RKO (cell line): ENCODE data around the gene UNC5A.

Experiments
- DNase-seq: peaks from one replicate; pipeline ENCODE4 v3.0.0-alpha.2; 2016; ENCODE audit warnings: low spot score

The UNC5A gene

GRCh38 chr5:176781638-176782570 is 28.5 kb upstream of the UNC5A start:
- no peak for DNase-seq

GRCh38 chr5:176784218-176785165 is 25.9 kb upstream of the UNC5A start:
- peak; percentile 72 for DNase-seq

- DNase-seq, result no peak
Measured at GRCh38 chr5:176785184-176786145, 24.9 kb upstream of the UNC5A start.

- DNase-seq, result no peak
Measured at GRCh38 chr5:176787676-176788075, 22.7 kb upstream of the UNC5A start.

GRCh38 chr5:176788091-176788490 is 22.3 kb upstream of the UNC5A start:
- no peak for DNase-seq

- DNase-seq, result no peak
Measured at GRCh38 chr5:176788941-176789872, 21.2 kb upstream of the UNC5A start.

GRCh38 chr5:176789873-176790615 is 20.3 kb upstream of the UNC5A start:
- DNase-seq, result peak; percentile 67

- no peak for DNase-seq
Measured at GRCh38 chr5:176790941-176791340, 19.4 kb upstream of the UNC5A start.

GRCh38 chr5:176792655-176793342 is 17.6 kb upstream of the UNC5A start:
- no peak for DNase-seq

GRCh38 chr5:176793343-176793699 is 17.0 kb upstream of the UNC5A start:
- DNase-seq, result no peak

- no peak for DNase-seq
Measured at GRCh38 chr5:176793736-176794135, 16.6 kb upstream of the UNC5A start.

GRCh38 chr5:176794509-176794908 is 15.8 kb upstream of the UNC5A start:
- DNase-seq, result no peak

GRCh38 chr5:176796411-176796810 is 13.9 kb upstream of the UNC5A start:
- no peak for DNase-seq

- no peak for DNase-seq
Measured at GRCh38 chr5:176796970-176797369, 13.4 kb upstream of the UNC5A start.

- DNase-seq, result no peak
Measured at GRCh38 chr5:176797456-176798050, 12.8 kb upstream of the UNC5A start.

GRCh38 chr5:176798086-176798876 is 12.1 kb upstream of the UNC5A start:
- no peak for DNase-seq

- DNase-seq, result no peak
Measured at GRCh38 chr5:176798949-176799348, 11.4 kb upstream of the UNC5A start.

- no peak for DNase-seq
Measured at GRCh38 chr5:176799488-176799887, 10.9 kb upstream of the UNC5A start.
